ENCODE data around the gene TRIP12.

Gene TRIP12

DNA sequence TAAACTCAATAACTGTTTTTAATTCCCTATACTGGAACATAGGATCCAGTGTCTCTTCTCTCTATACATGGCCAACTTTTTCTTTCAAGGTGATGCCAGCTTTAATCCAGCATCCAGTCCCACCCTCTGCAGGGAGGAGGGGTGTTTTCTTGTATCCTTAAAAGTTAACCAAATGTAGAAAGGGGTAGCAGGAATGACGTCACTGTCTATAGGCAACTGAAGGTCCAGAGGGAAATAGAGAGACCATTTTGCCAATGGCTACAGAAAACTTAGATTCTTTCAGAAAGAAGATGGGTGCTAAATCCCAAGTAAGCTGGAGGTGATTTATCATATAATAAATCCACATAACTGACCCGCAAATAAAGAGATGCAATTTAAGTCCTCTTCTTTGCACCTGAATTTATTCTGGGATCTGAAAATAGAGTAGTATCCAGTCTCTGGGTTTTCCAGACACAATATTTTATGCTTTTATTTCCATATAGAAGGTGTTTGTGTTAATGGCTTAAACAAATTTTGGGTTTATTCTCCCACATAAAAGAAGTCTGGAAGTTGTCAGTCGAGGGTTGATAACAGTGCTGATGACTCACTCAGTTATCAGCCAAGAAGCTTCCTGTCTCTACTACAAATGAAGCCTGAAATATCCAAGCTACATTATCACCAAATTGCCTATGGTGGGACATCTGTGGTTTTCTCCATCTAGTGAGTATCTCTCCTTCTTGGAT lies 201.7 kb downstream of the TRIP12 start:
- TF ChIP-seq, protein P1, sequence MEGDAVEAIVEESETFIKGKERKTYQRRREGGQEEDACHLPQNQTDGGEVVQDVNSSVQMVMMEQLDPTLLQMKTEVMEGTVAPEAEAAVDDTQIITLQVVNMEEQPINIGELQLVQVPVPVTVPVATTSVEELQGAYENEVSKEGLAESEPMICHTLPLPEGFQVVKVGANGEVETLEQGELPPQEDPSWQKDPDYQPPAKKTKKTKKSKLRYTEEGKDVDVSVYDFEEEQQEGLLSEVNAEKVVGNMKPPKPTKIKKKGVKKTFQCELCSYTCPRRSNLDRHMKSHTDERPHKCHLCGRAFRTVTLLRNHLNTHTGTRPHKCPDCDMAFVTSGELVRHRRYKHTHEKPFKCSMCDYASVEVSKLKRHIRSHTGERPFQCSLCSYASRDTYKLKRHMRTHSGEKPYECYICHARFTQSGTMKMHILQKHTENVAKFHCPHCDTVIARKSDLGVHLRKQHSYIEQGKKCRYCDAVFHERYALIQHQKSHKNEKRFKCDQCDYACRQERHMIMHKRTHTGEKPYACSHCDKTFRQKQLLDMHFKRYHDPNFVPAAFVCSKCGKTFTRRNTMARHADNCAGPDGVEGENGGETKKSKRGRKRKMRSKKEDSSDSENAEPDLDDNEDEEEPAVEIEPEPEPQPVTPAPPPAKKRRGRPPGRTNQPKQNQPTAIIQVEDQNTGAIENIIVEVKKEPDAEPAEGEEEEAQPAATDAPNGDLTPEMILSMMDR (IDR thresholded peaks at IDR 0.05), result no peak

DNA sequence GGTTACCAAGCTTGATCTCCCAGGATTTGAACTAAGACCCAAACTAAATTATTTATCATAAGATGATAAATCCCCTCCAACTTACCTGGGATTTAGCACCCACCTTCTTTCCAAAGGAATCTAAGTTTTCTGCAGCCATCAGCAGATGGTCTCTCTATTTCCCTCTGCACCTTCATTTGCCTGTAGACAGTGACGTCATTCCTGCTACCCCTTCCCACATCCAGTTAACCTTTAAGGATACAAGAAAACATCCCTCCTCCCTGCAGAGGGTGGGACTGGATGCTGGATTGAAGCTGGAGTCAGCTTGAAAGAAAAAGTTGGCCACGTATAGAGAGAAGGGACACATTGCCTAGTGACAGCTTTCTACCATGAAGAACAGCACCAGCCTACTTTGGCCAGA lies 203.8 kb downstream of the TRIP12 start:
- TF ChIP-seq, protein P1 (IDR thresholded peaks at IDR 0.05), result no peak

DNA sequence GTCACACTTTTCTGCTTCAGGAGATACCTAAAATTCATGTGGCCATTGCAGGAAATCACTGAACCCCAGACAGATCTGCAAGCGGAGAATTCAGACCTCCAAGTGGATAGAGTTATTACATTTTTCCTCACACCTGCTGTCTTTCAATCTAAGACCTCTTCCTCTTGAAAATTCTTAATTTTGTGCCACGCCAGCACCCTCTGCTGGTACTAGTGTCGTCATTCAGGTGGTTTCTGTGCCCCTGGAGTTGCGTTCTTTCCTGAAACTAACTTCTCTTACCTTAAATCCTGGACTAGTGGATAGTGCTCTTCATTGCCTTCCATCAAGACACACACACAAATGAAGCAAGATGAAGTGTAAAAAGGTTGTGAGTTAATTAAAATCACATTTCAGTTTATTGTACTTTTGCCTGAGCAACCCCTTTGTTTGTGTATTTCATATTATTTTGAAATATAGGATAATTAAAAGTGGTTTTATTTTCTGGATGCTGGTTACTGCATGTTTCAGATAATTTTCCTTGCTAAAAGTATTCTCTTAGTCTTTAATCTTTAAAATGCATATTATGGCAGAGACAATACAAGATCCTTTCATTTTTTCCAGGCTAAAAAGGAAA lies 205.8 kb downstream of the TRIP12 start:
- TF ChIP-seq, protein P1 (IDR thresholded peaks at IDR 0.05), result peak; percentile 55

DNA sequence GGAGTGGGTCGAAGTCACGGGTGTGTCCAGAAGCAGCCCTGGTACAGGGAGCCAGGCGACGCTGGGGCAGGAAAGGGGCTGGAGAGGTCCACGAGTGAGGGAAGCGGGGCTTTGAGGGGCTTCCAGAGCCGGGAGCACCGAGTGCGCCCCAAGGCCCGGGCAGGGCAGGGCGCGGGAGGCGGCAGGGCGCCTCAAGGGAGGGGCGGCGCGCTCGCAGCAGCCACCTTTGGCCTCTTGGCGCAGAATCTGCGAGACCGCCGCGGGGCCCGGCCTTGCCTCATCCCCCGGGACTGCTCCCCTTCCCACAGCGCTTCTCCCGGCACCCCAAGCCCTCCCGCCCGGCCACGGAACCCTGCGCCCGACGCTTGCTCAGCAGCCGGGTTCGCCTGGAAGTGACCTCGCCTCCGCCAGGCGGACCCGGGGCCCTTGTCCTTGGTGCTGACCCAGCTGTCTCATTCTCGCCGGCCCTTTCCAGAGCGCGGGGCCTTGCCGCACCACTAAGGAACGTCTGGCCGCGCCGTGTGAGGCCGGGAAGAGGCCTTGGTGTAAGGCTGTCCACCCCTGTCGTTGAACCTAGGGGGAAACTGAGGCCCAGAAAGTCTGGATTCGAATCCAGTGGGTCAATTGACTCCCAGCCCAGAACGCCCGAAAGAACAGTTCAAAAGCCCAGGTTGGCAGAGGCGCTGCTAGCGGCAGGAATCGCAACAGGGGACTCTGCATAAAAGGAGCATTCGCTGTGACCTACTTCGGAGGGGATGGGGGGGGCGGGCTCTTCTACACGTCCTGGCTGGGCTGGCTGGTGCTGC lies 206.9 kb downstream of the TRIP12 start:
- TF ChIP-seq, protein P1 (IDR thresholded peaks at IDR 0.05), result no peak

DNA sequence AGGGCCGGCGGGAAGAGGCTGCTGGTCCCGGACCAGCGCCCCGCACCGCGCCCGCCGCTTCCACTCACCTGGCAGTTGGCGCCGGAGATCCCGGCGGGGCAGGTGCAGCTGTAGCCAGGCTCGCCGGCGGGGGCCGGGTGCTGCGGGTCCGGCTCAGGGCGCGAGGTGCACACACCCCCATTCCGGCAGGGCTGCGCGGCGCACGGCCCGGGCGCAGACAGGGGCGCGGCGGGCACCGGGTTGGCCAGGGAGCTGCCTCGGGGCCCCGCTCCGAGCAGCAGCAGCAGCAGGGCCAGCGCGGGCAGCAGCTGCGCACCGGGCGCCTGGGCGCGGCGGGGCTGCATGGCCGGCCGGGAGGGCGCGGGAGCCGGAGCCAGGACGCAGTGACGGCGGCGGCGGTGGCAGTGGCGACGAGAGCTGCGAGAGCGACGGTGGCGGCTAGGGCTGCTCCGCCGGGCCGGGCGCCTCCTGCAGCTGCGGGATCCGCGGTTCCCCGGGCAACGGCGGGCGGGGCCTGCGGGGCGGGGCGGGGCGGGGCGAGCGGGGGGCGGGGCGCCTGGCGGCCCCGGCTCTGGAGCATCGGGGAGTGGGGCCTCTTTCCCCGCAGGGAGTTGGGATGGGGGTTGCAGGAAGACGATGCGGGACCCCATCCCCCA lies 207.6 kb downstream of the TRIP12 start, which contains the start of gene DNER:
Gene DNER (minus strand): TSS at position 476 of the 656 bp plus-strand sequence. CDS start 132 bp downstream, at position 344.
- TF ChIP-seq, protein P1 (IDR thresholded peaks at IDR 0.05), result no peak

Measured in LNCAP (cell line).